SIG-M5 treated with dmso at 0.1 percent for 504 hours (cell line): ENCODE results near the gene SCO2.

ENCODE experiments used
- DNase-seq: peaks from one replicate; lab custom pipeline; 2025; ENCODE audit not compliant: unreplicated experiment; lab: John Stamatoyannopoulos, UW

Gene SCO2, protein sequence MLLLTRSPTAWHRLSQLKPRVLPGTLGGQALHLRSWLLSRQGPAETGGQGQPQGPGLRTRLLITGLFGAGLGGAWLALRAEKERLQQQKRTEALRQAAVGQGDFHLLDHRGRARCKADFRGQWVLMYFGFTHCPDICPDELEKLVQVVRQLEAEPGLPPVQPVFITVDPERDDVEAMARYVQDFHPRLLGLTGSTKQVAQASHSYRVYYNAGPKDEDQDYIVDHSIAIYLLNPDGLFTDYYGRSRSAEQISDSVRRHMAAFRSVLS

DNA sequence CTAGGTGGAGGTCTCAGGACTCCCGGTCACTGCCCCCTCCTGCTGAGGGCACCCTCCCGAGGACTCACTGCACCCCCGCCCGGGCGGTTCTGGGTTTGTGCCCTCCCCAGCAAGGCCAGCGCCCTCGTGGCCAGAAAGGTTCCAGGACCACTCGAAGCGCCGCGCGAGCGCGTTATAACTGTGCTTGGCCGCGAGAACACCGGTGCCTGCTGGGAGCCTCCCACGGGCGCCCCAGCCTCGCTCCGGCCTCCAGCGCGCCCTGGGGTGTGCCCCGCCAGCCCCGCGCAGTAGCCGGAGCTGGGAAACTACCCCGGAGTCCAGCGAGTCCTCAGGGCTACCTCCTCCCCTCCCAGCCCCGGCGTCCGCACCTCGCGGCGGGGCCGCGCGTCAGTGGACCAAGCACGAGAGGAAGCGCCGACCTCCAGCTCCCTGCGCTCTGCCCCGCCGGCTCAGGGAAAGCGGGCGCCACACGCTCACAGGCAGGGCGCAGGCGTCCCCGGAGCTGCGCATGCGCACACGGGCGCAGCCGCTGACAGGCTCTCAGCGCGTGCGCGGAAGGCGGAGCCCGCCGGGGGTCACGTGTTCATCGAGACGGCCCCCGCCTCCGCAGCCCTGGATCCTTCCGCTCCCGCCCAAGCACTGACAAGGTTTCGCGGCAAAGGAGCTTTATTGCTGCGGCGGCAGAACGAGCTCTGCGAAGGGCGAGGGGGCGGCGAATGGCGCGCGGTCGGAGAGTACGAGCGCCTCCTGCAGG is at the start of gene SCO2:
SCO2 (minus strand) TSS at position 495 of the 754 bp plus-strand sequence. CDS start 1,187 bp downstream, outside the sequence.
- DNase-seq: peak; percentile 87

DNA sequence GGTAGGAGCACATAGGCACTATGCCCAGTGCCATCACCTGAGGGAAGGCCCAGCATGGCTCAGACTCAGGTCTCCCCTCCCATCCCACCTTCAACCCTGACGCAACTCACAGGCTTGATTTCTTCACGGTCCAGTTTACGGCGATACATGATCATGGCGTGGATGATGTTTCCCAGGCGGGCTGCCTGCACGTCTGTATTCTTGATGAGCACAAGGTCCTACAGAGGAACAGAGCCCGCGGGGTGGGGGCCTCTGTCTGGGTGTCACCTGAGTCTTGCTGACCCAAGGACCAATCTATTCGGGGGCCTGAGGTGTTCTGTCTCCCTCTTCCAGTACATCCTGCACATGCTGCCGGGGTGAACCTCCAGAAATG is 49.0 kb upstream of the SCO2 start:
- no peak for DNase-seq

DNA sequence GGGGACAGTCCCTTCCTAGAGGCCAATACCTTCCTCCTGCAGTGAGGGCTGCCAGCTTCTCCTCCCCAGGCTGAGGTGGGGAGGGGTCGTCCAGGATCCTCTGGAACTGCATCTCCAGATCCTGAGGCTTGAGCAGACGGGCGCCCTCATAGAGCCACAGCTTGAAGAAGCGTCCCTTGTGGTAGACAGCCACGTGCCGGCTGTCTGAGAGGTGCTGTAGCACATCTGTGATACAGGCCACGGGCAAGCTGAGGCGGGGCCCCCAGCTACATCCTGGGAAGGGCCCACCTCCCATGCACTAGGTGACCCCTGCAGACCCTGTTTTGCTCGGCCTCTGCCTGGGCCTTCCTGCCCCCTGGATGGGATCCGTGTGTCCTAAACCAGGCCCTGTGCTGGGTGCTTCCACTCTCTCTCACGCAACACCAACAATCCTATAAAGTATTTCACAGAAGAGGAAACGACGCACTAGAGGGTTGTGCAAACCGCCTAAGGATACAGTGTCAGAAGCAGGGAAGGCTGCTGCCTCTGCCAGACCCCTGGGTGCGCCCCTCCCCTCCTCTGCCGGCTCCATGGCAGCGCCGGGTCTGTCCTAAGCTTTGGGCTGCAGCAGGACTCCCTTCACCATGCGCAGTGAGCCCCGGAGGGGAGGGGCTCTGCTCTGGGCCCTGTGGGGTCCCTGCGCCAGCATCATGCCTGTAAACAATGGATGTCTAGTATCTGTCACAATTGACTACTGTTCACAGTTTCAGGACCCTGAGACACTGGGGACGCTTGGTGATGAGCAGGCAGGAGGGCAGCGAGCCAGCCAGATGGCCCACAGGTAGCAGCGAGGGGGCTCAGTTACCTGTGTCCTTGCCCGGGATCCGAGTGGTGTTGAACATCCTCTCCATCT is 48.3 kb upstream of the SCO2 start:
- no peak for DNase-seq

DNA sequence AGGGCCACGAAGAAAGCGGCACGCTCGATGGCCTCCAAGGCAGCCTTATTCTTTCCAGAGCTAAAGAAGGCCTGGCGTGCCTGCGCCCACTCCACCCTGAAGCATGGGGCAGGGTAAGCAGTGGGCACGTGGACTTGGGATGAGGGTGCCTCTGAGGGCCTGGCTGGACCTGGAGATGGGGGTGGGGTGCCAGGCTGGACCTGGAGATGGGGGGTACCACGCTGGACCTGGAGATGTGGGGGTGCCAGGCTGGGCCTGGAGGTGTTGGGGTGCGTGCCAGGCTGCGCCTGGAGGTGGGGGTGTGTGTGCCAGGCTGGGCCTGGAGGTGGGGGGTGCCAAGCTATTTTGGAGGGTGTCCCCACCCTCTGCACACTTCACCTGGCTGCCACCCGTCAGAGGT is 47.6 kb upstream of the SCO2 start:
- no peak for DNase-seq

DNA sequence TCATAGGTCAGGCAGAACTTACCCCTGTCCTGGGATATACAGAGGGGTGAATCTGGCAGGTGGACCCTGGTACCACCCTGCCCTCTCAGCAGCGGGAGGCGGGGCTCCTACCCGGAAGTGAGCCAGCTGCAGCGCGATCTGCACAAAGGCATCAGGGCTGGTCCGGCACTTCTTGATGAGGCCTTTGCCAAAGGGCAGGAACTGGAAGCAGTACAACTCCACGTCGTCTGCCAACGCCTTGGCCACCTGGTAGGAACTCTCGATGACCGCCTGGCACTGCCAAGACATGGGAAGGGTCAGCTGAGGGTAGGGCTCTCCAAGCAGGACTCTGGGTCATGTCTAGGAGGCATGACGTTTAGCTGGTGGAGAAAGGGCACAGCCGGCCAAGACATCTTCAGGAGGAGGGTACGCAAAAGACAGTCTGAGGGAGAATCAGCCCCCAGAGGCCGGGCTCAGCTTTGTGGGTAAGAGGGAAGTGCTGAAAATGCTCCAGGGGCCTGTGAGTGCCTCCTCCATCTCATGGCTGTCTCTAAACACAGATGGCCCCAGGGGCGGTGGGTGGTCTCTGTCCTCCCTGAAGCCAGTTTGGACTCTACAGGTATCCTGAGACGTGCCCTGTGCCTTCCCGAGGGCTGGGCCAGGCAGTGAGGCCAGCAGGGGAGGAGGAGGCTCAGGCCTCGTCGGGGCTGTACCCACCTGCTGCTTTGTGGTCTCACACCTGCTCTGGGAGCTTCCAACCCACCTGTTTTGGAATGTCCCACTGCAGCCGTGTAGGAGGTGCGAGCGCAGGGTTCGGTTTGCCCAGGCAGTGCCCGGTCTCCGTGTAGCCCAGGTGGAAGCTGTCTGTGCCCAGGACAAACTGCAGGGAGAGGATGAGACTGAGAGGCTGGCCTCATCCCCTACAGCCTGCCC is 46.1 kb upstream of the SCO2 start:
- no peak for DNase-seq

DNA sequence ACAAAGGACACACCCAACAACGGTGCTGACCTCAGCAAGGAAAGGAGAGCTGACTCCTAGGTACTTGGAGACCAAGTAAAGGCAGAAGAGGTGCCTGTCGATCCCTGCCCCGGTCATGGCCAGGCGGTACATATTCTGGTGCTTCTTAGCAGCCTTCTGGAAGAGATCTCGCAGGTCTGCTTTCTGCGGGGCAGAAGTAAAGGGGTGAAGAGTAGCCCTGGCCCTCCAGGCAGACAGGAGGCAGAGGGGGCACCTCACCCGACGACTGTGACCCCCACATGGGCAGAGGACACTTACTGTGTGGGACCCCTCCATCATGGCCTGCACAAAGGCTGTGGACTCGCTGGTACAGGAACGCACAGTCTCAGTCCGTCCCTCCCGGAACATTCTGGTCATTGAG is 45.5 kb upstream of the SCO2 start:
- DNase-seq: no peak

DNA sequence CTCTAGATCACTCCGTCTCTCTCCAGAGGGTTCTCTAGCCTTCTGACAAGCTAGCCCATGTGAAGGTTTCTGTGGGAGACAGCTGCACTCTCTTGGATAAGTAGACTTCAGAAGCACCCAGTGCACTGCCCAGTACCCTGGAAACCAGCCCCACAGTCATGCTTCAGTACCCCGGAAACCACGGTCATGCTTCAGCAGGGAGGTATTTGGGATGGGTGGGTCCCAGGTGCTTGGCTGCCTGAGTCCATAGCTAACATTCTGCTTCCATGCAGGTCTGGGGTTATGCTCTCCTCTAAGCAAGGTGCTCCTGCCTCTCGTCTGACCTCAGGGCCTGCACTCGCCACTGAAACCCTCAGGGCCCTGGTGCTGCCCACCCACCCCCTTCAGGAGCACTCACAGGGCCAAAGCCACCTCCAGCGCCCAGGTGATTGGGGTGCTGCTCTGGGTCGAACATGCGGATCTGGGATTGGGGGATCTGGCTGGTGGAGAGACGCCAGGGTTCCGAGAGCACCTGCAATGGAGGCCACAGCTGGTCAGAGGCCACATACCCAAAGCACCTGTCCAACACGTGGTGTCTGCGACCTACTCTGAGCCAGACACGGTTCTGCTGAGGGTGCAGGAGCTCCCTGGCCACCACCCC is 44.6 kb upstream of the SCO2 start:
- no peak for DNase-seq

DNA sequence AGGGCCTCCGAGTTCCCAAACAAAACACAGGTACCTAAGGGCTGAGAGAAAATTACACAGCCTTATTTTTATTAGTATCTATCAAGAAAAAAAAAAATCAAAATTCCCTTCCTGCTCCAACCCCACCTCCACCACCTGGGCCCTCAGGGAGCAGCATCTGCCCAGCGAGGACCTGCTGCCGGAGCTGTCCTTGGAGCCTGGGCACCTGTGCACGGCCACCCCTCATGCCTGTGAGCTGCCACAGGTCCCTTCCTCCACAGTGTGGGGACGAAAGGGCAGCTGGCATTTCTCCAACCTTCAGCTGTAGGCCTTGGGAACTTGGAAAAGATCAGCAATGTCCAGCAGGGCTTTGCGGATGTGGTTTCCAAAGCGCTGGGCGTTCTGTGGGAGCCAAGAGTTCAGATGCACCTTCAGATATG is 43.7 kb upstream of the SCO2 start:
- DNase-seq: no peak

DNA sequence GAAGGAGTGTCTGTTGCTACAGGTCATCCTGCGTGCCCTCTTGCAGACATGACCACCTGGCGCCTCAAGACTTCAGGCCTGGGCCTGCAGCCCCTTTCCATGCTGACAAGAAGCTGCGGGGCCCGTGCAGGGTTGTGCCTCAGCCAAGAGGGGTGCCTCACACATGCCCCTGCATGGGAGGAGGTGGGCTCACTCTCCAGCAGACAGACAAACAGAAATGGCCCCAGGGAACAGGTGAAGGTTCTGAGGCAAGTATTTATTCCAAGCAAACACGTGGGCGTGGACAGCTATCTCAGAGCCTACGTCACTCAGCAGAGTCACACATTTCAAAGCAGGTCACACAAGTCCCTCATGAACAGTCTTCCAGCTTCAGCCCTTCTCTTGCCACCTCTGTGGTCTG is 43.2 kb upstream of the SCO2 start:
- peak; percentile 17 for DNase-seq

DNA sequence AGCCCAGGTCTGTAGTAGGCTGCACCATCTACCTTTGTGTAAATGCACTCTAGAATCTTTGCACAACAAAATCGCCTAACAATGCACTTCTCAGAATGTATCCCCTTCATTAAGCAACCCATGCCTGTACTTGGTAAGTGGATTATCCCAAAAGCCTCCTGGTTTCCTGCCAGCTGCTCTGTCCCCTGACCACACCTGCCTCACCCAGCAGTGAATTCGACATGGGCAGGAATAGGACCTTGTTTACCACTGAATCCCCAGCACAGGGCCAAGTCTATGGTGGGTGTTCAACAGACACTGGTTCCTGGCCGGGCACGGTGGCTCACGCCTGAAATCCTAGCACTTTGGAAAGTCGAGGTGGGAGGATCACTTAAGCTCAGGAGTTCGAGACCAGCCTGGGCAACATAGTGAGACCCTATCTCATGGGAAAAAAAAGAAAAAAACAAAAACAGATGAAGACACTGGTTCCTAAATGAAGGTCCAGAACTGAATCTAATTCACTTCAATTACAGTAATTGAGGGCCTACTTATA is 42.4 kb upstream of the SCO2 start:
- DNase-seq: no peak

DNA sequence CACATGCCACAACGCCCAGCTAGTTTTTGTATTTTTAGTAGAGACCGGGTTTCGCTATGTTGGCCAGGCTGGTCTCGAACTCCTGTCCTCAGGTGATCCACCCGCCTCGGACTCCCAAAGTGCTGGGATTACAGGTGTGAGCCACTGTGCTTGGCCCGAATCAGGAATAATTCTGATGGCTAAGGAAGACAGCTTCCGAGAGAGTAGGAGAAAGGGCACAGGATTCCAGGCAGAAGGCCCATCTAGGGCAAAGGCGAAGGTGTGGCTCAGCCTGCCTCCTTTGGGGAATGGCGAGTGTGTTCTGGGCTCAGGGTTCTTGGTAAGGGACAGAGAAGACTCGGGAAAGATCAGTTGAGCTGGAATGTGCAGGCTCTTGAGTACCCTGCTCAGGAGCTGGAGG is 38.9 kb upstream of the SCO2 start:
- no peak for DNase-seq

DNA sequence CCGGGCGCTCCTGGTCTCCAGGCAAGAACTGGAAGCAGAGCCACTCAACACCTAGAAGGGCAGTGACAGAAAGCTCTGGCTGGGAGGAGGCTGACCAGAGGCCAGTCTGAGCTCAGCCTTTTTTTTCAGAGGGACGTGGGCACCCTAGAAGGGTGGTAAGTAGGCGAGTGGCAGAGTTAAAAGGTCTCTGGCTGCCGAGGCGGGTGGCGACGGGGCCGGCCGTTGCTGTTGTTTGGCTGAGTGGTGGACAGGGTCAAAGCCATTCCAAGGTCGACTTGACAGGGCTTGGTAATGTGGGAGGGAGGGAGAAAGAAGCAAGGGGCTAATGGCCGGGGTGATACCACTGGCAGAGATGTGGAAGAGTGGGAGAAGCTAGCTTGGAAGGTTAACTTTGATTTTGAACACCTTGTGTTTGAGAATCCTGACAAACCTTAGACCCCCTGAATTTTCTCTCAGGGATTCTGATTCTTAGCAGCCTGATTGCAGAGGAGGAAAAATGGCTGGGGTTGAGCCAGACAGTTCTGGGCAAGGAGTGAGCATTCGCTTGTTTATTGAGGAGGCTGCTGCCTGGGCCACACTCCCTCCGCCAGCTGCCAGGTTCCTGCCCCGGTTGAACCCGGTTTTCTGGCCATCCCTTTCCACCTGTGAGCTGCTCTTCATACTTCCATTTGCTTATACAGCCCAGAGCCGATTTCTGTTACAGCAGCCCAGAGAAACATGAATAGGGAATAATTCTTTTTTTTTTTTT is 38.2 kb upstream of the SCO2 start:
- DNase-seq: no peak

DNA sequence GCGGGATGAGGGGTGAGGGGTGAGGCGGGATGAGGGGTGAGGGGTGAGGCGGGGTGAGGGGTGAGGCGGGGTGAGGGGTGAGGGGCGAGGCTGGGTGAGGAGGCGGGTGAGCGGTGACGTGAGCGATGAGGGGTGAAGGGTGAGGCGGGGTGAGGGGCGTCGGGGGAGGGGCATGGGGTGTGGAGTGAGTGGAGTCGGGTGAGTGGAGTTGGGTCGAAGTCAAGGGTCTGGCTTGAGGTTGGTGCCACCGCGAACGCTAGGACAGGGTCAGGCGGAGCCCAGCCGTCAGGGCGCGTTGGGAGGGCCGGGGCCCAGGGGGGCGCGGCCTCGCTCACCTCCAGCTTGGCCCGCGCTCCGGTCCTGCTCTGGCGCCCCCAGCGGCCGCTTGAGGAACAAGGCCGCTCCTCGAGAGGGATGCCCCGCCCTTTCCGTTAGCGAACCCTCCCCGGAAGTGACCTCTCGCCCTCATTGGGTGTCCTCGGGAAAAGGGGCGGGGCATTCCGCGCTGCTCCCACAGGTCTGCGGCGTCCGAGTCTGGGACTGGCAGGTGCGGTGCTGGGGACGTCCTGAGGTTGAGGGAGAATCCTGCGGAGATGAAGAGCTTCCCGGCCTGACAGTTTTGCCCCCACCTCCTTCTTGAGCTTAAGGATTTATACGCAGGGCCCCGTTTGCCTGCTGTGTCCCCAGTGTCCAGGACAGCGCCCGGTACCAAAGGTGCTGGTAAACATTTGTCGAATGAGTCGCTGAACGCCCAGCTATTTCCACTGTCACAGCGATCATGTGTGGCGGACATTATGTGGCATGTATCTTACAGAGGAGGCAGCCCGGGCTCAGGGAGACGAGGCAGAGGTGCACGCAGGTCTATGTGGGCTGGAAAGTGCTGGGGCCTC is 37.4 kb upstream of the SCO2 start, which contains the start of gene SYCE3:
SYCE3 (minus strand) TSS at position 397 of the 890 bp plus-strand sequence. CDS start 6,514 bp downstream, outside the sequence.
- peak; percentile 90 for DNase-seq

DNA sequence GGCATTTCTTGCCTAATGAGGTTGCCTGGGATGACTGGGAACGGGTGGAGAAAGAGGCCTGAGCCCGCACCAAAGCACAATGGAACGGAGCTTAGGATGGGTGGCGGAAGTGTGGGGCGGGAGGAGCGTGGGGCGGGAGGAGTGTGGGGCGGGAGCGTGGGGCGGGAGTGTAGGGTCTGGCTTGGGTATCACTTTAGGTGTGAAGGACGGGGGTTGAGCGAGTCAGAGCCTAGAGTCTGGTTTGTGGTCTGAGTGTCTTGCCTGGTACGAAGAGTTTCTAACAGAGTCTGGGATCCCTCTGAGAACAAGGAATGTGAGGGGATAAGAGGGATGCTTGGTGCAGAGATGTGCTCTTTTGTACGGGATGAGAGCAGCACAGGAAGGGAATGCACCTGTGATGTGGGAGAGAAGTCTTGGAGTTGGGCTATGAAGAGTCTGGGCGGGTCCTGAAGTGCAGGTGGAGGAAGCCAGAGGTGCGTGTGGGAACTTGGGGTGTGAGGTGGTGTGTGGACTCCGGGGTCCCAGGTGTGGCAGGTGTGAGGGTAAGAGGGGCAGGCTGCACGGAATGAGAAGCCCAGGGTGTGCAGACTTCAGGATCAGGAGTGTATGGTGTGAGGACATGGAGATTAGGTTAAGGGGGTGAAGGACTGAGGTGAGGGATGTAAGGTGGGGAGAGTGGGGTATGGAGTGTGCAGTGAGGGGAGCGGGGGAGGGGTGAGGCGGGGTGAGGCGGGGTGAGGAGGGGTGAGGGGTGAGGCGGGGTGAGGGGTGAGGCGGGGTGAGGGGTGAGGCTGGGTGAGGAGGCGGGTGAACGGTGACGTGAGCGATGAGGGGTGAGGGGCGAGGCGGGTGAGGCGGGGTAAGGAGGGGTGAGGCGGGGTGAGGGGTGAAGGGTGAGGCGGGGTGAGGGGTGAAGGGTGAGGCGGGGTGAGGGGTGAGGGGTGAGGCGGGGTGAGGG is 36.3 kb upstream of the SCO2 start:
- no peak for DNase-seq

DNA sequence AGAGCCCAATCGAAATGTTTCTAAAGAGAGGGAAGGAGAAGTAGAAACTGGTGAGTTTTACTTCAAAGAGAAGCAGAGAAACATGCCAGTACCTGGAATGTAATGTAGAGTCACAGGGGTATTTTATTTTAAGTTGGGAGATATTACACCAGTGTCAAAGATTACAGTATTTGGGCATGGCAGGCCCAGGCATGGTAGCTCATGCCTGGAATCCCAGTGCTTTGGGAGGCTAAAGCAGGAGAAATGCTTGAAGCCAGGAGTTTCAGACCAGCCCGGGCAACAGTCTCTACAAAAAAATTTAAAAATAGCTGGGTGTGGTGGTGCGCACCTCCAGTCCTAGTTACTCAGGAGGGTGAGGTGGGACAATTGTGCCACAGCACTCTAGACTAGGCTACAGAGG is 34.6 kb upstream of the SCO2 start:
- no peak for DNase-seq

DNA sequence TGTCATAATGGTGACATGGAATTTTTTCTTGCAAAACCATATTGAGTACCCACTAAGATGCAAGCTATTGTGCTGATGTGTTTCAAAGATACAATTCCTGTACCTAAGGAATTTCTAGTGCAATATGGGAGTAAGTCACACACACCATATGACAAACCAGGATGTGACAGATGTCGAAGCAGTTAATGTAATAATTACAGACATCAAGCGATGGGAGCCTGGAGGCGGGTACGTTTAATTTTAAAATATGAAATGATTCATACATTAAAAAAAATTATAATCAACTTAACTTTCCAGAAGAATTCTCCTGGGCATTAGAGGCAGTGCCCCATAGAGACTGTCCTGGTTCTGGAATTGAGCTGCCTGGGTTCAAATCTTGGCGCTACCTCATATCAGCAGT is 31.3 kb upstream of the SCO2 start:
- DNase-seq: no peak

DNA sequence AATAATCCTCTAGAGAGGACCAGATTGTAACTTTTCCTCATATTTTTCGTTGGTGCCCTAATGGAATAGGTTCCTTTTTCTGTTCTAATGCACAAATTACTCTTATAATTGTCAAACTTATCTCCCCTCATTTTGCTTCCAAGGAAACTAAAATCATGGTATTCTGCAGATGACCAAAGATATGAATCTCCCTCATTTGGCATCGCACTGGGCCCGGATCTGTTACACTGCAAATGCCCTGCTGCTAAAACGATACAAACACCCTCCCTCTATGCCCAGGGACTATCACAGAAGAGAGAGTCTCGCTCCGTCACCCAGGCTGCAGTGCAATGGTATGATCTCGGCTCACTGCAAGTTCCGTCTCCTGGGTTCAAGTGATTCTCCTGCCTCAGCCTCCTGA is 27.9 kb upstream of the SCO2 start:
- DNase-seq: no peak
